Measurements from ENCODE around the gene GPR52.

GPR52 gene, protein sequence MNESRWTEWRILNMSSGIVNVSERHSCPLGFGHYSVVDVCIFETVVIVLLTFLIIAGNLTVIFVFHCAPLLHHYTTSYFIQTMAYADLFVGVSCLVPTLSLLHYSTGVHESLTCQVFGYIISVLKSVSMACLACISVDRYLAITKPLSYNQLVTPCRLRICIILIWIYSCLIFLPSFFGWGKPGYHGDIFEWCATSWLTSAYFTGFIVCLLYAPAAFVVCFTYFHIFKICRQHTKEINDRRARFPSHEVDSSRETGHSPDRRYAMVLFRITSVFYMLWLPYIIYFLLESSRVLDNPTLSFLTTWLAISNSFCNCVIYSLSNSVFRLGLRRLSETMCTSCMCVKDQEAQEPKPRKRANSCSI

GRCh38 chr1:174447866-174448530 is at the start of gene GPR52:
TSS of gene GPR52 (plus strand) at chr1:174447964. CDS start at chr1:174448112, 148 bp downstream.
- no peak for TF ChIP-seq CTCF (IDR thresholded peaks at IDR 0.05; ENCODE audit: poor library complexity, severe bottlenecking)
- DNase-seq (ENCODE audit: low spot score) = no peak
- Histone ChIP-seq H3K4me1 (ENCODE audit: insufficient read depth, poor library complexity, severe bottlenecking) (no peaks in the 10 kb centered on the region), H3K9me3 (ENCODE audit: severe bottlenecking) (no peaks in the 10 kb centered on the region), H3K27ac (ENCODE audit: poor library complexity, severe bottlenecking) (no peak within 1 kb of the TSS), H3K36me3 (ENCODE audit: low read depth) (no peaks in the 10 kb centered on the region), H3K4me3 (ENCODE audit: severe bottlenecking) (no peak within 1 kb of the TSS), H3K27me3 (ENCODE audit: insufficient read depth, poor library complexity, severe bottlenecking) (no peaks in the 10 kb centered on the region)
- no peak for ATAC-seq (ENCODE audit: low read depth)

DNA sequence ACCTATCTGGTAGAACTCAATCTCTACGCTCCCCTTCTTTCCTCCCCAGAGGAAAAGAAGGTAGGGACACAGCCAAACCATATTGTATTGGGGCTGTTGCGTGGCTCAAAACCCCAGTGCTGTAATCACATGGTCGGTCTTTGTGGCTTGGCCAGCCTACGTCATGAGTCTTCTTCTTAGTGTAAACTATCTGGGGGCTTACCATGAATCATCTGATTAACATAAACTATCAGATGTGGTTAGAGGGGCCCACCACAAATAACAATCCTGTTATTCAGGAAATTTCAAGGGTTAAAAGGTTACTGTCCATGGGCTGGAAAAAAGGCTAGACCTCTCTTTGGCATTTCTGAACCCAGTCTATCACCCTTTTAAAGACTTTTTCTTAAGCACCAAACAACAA is 49.5 kb upstream of the GPR52 start:
- DNase-seq (ENCODE audit: low spot score) (no peak), ATAC-seq (ENCODE audit: low read depth) (no peak)
- Histone ChIP-seq H3K27me3 (ENCODE audit: insufficient read depth, poor library complexity, severe bottlenecking) (no peaks in the 10 kb centered on the region), H3K4me1 (ENCODE audit: insufficient read depth, poor library complexity, severe bottlenecking) (no peaks in the 10 kb centered on the region), H3K9me3 (ENCODE audit: severe bottlenecking) (no peaks in the 10 kb centered on the region), H3K4me3 (ENCODE audit: severe bottlenecking) (no peak overlapping the region), H3K27ac (ENCODE audit: poor library complexity, severe bottlenecking) (no peak overlapping the region), H3K36me3 (ENCODE audit: low read depth) (no peaks in the 10 kb centered on the region)
- TF ChIP-seq CTCF (IDR thresholded peaks at IDR 0.05; ENCODE audit: poor library complexity, severe bottlenecking) = no peak

- Histone ChIP-seq H3K4me3 (ENCODE audit: severe bottlenecking) (no peak overlapping the region), H3K27ac (ENCODE audit: poor library complexity, severe bottlenecking) (no peak overlapping the region), H3K9me3 (ENCODE audit: severe bottlenecking) (no peaks in the 10 kb centered on the region), H3K36me3 (ENCODE audit: low read depth) (no peaks in the 10 kb centered on the region), H3K27me3 (ENCODE audit: insufficient read depth, poor library complexity, severe bottlenecking) (no peaks in the 10 kb centered on the region), H3K4me1 (ENCODE audit: insufficient read depth, poor library complexity, severe bottlenecking) (no peaks in the 10 kb centered on the region)
- TF ChIP-seq CTCF (IDR thresholded peaks at IDR 0.05; ENCODE audit: poor library complexity, severe bottlenecking) = no peak
- ATAC-seq (ENCODE audit: low read depth) (no peak), DNase-seq (ENCODE audit: low spot score) (no peak)
Observed at GRCh38 chr1:174399211-174399610, 48.6 kb upstream of the GPR52 start.

DNA sequence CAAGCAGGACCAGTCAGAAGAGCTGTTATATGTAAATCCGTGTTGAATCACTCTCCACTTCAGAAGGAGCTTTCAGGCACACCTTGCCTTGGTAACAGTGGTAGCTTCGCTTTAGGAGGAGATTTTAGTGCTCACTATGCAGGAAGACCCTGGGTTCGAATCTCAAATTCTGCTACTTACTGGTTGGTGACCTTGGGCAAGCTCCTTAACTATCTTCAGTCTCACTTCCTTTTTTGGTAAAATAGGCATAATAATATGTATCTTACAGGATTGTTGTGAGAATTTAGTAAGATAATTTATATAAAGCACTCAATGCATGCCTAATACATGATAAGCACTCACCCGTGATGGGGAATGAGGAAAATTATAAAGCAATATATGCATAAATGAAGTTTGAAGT is 46.7 kb upstream of the GPR52 start:
- no peak for ATAC-seq (ENCODE audit: low read depth)
- H3K36me3 ChIP-seq (ENCODE audit: low read depth) = no peaks in the 10 kb centered on the region; the same call in 1 of the 2 replicates
- no peak for TF ChIP-seq CTCF (IDR thresholded peaks at IDR 0.05; ENCODE audit: poor library complexity, severe bottlenecking)

GRCh38 chr1:174405219-174405618 is 42.5 kb upstream of the GPR52 start:
- TF ChIP-seq CTCF (IDR thresholded peaks at IDR 0.05; ENCODE audit: poor library complexity, severe bottlenecking) = no peak

More for the DNA sequence above, 46.7 kb upstream of the GPR52 start:
- H3K9me3 ChIP-seq (ENCODE audit: severe bottlenecking) = no peaks in the 10 kb centered on the region
- H3K4me1 ChIP-seq (ENCODE audit: insufficient read depth, poor library complexity, severe bottlenecking) = peaks cover 12% of the 10 kb centered on the region
- DNase-seq (ENCODE audit: low spot score) = no peak
- H3K27me3 ChIP-seq (ENCODE audit: insufficient read depth, poor library complexity, severe bottlenecking) = no peaks in the 10 kb centered on the region
- no peak overlapping the region for H3K4me3 ChIP-seq (ENCODE audit: severe bottlenecking)
- no peak overlapping the region for H3K27ac ChIP-seq (ENCODE audit: poor library complexity, severe bottlenecking)

More at GRCh38 chr1:174405219-174405618, 42.5 kb upstream of the GPR52 start:
- H3K27ac ChIP-seq (ENCODE audit: poor library complexity, severe bottlenecking) = no peak overlapping the region
- H3K9me3 ChIP-seq (ENCODE audit: severe bottlenecking) = no peaks in the 10 kb centered on the region
- no peaks in the 10 kb centered on the region for H3K27me3 ChIP-seq (ENCODE audit: insufficient read depth, poor library complexity, severe bottlenecking)
- ATAC-seq (ENCODE audit: low read depth) = peak; percentile 64
- H3K4me3 ChIP-seq (ENCODE audit: severe bottlenecking) = no peak overlapping the region
- H3K4me1 ChIP-seq (ENCODE audit: insufficient read depth, poor library complexity, severe bottlenecking) = peaks cover 21% of the 10 kb centered on the region
- no peak for DNase-seq (ENCODE audit: low spot score)
- H3K36me3 ChIP-seq (ENCODE audit: low read depth) = no peaks in the 10 kb centered on the region; the same call in 1 of the 2 replicates

Data from RWPE2 (cell line).